NCI-H2196 treated with DMSO at 0.1 percent for 48 hours (cell line): Measurements from ENCODE around the gene CASP6.

Experiments
- DNase-seq: peaks from one replicate; lab custom pipeline; 2025; ENCODE audit not compliant: unreplicated experiment; lab: John Stamatoyannopoulos, UW

Gene CASP6

DNA sequence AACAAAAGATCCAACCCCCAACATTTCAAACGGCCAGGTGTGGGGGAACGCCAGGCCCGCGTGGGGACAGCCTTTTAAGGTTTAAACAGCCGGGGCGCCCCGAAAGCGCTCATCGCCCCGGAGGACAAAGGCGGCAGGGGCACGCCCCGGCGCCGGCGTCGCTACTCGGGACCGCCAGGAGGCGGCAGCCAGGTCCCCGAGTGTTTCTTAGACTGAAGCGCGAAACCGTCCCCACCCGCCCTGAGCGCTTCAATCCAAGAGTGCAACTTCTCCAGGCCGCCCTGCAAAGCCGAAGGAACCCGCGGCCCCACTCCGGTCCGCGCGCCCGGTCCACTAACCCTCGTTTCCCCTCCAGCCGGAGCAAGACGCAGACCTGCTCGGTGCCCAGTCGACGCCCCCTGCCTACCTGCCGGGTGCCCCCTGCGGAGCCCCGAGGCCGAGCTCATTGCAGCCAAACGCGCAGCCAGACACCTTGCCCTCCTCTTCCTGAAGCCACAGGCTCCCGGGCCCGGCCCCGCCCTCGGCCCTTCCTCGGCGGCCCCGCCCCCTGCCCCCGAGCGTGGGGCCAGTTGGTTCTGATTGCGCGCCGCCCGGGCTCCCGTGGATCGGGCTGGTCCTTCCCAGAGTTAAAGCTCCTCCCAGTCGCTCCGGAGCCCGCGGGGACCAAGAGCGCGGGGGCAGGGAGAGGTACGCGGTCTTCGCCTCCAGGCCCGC, at the start of gene CASP6:
TSS of gene CASP6 (minus strand) at position 496 of the 714 bp plus-strand sequence. CDS start at position 446, 50 bp downstream.
- DNase-seq, result peak; percentile 53

DNA sequence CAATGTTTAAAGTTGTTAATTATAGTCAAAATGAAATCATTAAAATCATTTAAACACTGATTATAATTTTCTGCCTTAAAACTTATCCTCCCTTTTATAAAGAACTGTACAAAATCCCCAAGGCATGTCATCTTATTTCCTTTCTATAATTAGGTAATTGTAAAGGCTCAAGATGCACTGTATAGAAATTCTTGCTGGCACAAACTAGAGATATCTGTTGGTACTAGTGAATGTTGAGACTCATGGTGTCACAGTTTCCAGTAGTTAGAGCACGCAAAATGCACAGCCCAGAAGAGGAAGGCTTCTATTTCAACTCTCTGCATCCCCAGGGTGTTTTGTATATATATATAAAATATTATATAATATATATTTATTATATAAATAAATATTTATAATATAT, 49.3 kb upstream of the CASP6 start:
- no peak for DNase-seq

DNA sequence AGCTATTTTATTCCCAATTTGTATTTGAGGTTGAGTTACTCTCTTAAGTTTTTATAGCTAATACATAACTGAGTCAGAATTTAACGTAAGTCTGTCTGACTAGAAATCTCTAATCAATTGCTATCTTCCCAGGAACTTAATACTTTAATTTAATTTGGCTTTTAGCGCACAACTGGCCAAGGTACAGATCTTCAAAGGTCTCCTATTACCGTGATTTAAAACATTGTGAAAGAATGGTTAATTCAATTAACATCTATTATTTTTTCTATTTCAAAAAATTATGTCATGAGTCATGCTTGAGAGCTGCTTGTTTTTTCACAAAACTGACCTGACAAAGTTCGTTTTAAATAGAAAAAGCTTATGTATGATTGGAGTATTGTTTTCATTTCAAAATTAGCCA, 48.6 kb upstream of the CASP6 start:
- no peak for DNase-seq

DNA sequence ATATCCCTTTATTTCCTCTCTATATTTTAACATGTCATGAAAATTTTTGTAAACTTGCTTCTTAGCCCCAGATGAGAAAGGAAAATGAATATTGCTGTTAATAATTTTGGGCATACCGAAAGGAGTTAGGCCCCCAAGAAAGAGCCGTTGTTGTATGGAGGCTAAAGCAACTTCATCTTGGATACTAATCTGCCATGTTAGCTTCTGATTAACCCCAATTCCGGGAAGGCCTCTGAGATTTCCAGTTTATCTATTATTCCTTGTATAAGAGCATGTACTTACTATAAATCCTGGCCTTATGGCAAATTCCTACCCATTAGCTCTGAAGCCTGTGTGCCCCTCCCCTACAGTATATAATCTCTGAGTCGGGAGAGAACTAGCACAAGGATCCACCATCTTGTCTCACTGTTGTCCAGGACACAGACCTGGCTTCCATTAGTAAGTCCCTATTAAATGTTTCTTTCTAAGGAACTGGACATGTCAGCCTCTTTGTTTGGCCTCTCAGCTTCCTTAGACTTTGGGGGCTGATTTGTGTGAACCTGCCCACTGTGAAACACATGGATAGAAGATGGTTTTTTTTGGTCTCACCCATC, 47.5 kb upstream of the CASP6 start:
- no peak for DNase-seq

DNA sequence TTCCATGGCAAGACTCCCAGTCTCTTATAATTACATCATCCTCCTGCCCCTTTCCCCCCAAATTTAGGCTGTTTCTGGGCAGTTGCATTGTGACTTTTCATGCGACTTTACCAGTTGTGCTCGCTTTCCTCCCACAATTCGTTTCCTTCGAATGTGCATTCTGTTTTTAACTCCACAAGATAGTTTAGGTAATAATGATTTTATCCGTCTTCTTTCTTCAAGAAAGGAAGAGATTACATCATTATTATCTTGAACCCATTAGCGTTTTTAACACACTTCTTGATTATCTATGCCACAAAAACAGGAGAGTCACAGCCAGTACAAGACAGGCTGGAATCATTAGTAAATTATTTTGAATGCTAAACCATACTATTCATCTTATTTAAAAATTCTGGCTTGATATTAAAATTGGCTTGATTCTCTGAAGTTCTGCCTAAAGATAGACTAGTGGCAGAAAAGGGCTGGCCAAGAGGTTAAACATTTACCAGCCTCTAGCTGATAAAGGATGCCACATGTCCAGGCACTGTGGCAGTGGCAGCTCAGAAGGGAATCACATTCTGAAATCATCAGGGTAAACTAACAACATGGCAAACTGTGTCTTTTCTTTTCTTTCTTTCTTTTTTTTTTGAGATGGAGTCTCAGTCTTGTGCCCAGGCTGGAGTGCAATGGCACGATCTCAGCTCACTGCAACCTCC, 46.3 kb upstream of the CASP6 start:
- no peak for DNase-seq

DNA sequence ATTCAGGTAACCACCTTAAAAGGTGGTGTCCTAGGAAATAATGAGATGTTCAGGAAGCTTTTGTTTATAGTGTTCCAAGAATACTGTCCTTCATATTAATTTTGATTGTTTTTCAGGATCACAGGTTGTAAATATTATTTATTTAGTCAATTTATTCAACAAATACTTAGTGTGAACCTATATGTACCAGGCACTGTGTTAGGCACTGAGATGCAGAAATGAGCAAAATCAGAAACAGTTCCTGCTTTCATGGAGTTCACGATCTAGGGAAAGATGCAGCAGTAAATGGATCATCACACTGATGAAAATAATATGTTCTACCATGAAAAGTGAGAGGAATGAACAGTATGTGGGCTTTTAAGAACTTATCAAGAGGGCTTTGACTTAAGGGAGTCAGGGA, 44.9 kb upstream of the CASP6 start:
- DNase-seq, result no peak

DNA sequence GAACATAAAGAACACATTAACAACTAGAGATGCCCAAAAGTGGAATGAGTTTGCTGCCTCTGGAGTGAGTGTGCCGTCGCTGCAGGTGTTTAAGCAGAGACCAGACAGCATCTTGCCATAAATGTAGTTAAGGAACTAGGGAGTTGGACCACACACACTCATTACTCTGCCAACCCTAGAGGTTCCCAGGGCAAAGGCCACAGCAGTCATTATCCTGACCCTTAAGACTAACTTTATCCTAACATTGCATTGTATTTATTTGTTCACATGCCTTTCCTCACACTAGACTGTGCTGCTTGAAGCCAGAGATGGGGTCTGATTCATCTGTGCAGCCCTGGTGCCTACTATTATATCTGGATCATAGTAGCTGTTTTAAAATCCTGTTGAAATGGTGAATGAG, 43.5 kb upstream of the CASP6 start:
- DNase-seq, result no peak

DNA sequence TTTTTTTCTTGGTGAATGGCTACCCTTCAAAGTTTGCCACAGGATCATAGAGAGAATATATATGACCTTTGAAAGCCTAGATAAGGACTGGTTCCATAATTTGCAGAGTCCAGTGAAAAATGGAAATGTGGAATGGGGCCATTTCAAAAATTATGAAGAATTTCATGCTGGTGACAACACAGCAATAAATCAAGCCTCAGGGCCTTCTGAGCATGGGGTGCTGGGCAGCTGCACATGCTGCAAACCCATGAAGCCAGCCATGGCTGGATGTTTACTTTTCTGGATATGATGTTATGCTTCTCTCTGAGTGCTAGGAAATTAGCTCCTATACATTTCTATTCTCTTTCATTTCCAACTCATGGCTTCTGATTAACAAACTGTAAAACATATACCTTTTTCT, 42.6 kb upstream of the CASP6 start:
- no peak for DNase-seq

DNA sequence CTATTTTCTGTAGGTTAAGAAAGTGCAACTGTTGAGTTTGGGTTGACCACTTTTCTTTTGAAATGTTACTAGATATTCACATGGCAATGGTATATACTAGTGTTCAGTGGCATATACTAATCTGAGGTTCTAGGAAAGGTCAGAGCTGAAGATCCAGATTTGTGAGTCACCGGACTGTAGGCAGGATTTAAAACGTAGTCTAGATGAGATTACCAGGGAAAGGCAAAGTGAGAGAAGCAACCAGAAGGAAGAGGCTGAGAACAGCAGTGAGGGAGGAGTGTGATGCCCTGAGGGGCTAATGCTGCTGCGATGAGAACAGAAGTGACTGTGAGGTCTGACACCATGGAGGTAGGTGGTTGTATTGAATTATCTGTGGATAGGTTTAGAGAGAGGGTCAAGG, 36.3 kb upstream of the CASP6 start:
- DNase-seq, result no peak

DNA sequence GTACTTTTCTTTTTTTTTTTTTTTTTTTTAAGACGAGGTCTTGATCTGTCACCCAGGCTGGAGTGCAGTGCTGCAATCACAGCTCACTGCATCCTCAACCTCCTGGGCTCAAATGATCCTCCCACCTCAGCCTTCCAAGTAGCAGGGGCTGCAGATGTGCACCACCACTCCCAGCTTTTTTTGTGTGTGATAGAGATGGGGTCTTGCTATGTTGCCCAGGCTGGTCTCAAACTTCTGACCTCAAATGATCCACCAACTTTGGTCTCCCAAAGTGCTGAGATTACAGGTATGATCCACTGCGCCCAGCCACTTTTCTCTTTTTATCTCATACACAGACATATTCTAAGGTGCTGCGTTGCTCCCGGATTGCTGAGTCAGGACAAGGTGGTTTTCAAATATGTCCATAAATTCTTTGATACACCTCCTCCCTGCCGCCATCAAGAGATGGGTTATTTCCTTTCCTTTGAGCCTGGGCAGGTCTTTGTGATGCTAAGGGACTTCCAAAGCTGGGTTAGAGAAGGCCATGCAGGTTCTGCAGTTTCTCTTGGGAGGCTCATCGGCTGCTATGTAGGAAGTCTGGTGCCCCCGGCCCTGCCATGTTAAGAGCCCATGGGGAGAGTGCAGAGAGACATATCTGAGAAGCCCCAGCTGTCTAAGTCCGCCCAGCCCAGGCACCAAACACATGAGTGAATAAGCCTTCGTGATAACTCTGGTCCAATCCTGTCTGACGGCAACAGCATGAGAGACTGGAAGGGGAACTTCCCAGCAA, 35.0 kb upstream of the CASP6 start:
- DNase-seq, result no peak

DNA sequence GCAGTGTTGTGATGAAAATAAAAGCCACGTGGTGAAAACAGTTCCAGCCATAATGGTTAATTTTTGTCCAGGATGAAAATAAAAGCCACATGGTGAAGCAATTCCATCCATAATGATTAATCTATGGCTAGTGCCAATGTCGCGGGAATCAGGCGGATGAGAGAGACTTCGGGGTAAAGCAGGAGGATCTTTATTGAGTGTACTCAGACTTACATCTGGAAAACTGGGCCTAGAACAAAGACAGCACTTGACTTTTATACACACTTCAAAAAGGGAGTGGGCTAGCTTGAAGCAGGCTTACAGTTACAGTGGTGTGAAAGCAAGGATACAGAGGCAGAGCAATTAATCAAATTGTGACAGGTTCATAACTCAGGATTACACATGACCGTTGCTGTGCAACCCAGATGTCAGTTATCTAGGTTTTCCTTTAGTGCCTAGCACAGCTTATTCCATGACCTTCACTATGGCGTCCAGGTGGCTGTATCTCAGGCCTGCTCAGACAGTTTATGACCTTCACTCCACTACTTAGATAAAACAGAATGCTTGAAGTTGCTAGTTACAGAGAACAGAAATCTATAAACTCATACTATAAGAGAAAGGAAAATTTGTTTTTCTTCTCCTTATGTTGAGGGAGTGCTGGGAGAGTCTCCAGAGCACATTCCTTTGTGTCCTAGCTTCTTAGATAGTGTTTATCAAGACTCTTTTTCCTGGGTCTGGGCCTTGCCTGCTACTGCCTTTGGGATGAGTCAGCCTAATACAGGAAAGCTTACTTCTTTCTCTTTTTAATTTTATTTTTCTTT, 32.5 kb upstream of the CASP6 start:
- DNase-seq, result no peak

DNA sequence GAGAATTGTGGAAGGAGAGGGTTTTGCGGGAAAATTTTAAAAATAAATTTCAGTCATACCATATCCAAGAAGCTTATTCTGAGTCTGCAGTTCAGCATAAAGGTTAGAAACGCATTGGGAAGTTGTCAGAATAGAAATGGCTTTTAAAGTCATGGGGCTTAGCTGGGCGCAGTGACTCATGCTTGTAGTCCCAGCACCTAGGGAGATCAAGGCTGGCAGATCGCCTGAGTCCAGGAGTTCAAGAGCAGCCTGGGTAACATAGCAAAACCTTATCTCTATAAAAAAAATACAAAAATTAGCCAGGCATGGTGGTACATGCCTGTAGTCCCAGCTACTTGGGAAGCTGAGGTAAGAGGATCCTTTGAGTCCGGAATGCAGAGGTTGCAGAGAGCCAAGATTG, 30.5 kb upstream of the CASP6 start:
- no peak for DNase-seq

DNA sequence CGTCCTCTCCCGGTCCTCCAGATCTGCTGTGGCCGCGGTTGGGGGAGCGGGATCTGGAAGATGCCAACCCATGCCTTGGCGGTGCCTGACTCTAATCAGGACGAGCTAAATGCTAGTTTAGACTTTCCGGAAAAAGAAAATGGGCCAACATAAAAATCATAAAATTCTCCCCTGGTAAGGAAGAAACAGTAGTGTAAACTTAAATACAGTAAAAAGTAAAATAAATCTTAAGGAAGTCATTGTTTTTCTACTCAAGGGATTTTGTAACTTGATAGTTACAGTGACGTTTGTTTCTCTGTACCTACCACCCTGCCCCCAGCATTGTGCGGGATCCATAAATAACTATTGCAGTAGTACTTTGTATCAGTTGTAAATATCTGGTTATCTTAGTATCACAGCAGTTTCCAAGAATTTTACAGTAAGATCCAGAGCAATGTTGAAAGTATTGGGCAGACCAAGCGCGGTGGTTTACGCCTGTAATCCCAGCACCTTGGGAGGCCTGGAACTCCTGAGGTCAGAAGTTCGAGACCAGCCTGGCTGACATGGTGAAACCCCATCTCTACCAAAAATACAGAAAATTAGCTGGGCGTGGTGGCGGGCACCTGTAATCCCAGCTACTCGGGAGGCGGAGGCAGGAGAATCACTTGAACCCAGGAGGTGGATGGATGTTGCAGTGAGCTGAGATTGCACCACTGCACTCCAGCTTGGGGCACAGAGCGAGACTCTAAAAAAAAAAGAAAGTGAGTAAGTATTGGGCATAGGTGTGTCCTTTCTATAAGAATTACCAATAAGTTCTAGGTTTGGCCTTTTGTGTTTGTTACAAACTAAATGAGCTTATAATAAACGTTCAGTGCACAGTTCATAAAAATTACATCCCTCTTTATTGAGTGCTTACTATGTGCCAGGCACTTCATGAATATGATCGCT, 27.6 kb upstream of the CASP6 start:
- DNase-seq, result no peak

DNA sequence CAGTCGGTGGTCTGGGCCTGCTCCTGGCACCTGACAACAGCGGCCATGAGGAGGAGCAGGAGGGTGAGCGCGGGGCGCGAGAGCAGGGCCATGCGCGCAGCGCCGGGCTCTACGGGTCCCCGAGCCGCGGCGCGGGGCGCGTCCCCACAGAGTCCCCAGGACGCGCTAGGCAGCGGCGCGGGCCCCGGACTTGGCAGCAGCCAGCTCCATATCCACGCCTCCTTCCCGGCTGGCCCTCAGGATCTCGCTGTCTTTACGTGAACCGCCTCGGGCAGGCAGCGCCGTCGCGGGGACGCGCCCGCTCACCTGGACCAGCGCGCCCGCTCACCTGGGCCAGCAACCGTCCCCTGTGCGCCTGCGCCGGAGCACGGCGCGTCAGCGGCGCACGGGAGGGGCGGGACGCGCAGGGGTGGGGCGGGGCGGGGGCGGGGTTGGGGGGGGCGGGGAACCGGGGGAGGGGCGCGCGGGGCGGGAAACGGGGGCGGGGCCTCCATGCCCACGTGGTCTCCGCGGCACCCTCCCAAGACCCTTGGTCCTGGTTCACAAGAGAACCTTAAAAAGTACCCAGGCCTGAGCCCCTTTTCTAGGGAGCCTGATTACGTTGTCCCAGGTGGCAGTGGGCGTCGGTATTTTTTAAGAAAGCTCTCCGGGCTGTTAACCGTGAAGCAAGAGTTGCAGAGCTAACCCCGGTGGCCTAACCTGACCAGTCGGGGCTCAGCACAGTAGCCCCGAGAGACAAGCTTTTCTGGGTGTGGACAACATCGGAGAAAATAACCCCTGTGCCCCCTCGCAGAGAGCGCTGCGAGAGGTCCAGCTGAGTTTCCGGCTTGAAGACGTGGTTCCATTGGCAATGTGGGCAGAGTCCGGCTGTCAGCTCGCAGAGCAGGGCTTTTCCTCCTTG, 26.7 kb upstream of the CASP6 start, which contains the start of gene PLA2G12A:
TSS of gene PLA2G12A (minus strand) at position 353 of the 901 bp plus-strand sequence. CDS start at position 92, 261 bp downstream.
- DNase-seq, result peak; percentile 84

DNA sequence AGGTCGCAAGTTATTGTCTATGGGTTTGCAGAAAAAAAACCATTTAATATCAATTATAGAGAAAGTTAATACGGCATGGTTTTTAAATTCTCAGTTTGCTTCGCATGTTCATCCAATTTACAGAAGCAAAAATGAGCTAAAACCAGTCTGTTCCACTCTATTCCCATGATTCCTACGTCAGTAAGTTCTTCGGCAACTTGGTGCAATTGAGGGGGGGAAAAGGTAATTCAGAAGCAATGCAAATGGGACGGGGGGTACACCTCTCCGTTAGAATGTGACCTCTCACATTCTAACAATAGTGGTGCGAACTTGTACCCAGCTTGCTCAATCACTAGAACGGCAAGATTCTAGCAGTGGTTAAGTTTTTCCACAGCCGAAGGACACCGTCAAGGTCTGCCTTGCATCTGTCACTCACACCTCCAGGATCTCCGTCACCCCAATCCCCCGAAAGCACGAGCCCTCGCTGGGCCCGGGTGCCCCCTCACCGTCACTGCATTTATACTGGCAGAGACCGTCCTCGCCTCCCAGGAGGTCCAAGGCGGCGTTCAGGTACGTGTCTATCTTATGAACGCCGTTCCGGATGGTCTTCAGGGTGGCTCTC, 26.0 kb upstream of the CASP6 start:
- DNase-seq, result no peak

DNA sequence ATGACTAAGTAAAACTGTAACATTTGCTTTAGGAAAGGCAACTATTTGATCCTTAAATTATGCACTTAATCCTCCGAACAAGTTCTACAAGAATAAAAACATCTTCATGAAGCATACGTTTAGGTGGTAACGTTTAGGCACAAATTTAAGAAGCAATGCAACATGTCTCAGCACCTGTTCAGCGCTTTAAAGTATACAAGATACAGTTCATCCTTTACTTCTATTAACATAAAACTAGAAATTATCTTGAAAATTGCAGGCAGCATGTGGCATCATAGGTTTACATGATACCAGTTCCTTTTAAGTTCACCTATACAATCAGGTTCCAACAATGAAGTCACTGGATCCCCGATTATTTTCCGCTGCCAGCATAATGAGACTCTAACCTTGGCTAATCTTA, 25.1 kb upstream of the CASP6 start:
- no peak for DNase-seq

DNA sequence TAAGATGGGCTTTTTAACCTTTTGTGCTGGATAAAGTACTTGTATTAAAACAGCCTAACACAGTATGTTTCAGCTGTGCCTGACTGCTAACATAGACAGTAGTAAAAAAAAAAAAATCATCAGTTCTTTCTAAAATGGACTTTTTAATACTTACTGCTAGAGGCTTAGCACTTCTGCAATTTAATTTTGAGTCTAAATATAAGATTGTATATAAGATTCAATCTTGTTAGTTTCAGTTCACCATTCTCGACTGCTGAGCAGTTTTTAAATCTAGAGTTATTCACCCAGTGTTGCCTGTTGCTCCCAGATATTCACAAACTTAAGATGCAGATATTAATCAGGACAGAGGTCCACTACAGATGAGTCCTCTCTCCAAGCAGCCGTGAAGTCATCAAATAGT, 19.9 kb upstream of the CASP6 start:
- DNase-seq, result no peak

DNA sequence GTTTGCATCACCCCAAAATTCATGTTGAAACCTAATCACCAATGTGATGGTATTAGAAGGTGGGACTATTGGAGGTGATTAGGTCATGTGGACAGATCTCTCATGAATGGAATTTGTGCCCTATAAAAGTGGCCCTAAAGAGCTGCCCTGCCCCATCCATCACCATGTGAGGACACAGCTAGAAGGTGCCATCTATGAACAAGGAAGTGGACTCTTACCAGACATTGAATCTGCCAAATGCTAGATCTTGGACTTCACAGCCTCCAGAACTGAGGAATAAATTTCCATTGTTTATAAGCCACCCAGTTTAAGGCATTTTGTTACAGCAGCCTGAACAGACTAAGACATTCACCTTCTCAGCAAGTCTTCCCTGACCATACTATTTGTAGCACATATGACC, 19.1 kb upstream of the CASP6 start:
- no peak for DNase-seq
